ENCODE measurements around the gene CNNM3.
"Not testable (repeated sequence)": the region's sequence is repeated elsewhere in the genome, so short reads cannot be mapped to it uniquely, and the experiment has no call there.

CNNM3 gene

GRCh38 chr2:96861074-96861473, 45.0 kb downstream of the CNNM3 start:
- no peak overlapping the region for H3K4me3 ChIP-seq (ENCODE audit: insufficient read depth, low read length, poor library complexity, severe bottlenecking)
- no peaks in the 10 kb centered on the region for H3K27me3 ChIP-seq (ENCODE audit: low read length)
- no peaks in the 10 kb centered on the region for H3F3A ChIP-seq (ENCODE audit: insufficient read depth)
- H3K9me2 ChIP-seq (replicated peaks; ENCODE audit: insufficient read depth, low read length), result no peaks in the 10 kb centered on the region
- H3K36me3 ChIP-seq (ENCODE audit: low read length), result no peaks in the 10 kb centered on the region
- H3K9me3 ChIP-seq (ENCODE audit: insufficient read depth, low read length), result no peaks in the 10 kb centered on the region
- H4K20me1 ChIP-seq (ENCODE audit: low read depth, low read length), result no peaks in the 10 kb centered on the region
- H3K9ac ChIP-seq (ENCODE audit: low read length), result no peak overlapping the region
- H3K79me2 ChIP-seq (ENCODE audit: insufficient read depth, low read length), result peaks cover 6% of the 10 kb centered on the region; the same call in 1 of the 2 replicates
- H3K27ac ChIP-seq (ENCODE audit: low read depth, low read length), result no peak overlapping the region
- H3K4me2 ChIP-seq (ENCODE audit: low read depth, low read length, poor library complexity, severe bottlenecking), result no peak overlapping the region
- TF ChIP-seq CTCF (IDR thresholded peaks at IDR 0.05; ENCODE audit: insufficient read depth, low read length, poor library complexity, severe bottlenecking), result no peak
- no peak for TF ChIP-seq EZH2phosphoT487 (conservative IDR thresholded peaks at IDR 0.05; ENCODE audit: low read length)
- H2AFZ ChIP-seq (ENCODE audit: low read depth, low read length, severe bottlenecking), result no peak overlapping the region

GRCh38 chr2:96863056-96863455, 47.0 kb downstream of the CNNM3 start:
- H4K20me1 ChIP-seq (ENCODE audit: low read depth, low read length); H2AFZ ChIP-seq (ENCODE audit: low read depth, low read length, severe bottlenecking); H3K4me3 ChIP-seq (ENCODE audit: insufficient read depth, low read length, poor library complexity, severe bottlenecking); H3K9me3 ChIP-seq (ENCODE audit: insufficient read depth, low read length); H3K36me3 ChIP-seq (ENCODE audit: low read length); H3K4me2 ChIP-seq (ENCODE audit: low read depth, low read length, poor library complexity, severe bottlenecking); H3K9me2 ChIP-seq (replicated peaks; ENCODE audit: insufficient read depth, low read length); H3K27ac ChIP-seq (ENCODE audit: low read depth, low read length); H3F3A ChIP-seq (ENCODE audit: insufficient read depth); H3K9ac ChIP-seq (ENCODE audit: low read length); H3K27me3 ChIP-seq (ENCODE audit: low read length); H3K79me2 ChIP-seq (ENCODE audit: insufficient read depth, low read length): not testable (repeated sequence)

- no peak overlapping the region for H3K9ac ChIP-seq (ENCODE audit: low read length)
Observed at GRCh38 chr2:96863575-96864342, 47.7 kb downstream of the CNNM3 start.

More at GRCh38 chr2:96863575-96864342, 47.7 kb downstream of the CNNM3 start:
- Histone ChIP-seq H3K9me3 (ENCODE audit: insufficient read depth, low read length) (no peaks in the 10 kb centered on the region), H3K27ac (ENCODE audit: low read depth, low read length) (no peak overlapping the region), H3K4me2 (ENCODE audit: low read depth, low read length, poor library complexity, severe bottlenecking) (no peak overlapping the region), H3K4me3 (ENCODE audit: insufficient read depth, low read length, poor library complexity, severe bottlenecking) (no peak overlapping the region), H3K36me3 (ENCODE audit: low read length) (no peaks in the 10 kb centered on the region), H4K20me1 (ENCODE audit: low read depth, low read length) (no peaks in the 10 kb centered on the region), H2AFZ (ENCODE audit: low read depth, low read length, severe bottlenecking) (no peak overlapping the region), H3K79me2 (ENCODE audit: insufficient read depth, low read length) (no peaks in the 10 kb centered on the region), H3F3A (ENCODE audit: insufficient read depth) (no peaks in the 10 kb centered on the region), H3K9me2 (replicated peaks; ENCODE audit: insufficient read depth, low read length) (no peaks in the 10 kb centered on the region), H3K27me3 (ENCODE audit: low read length) (no peaks in the 10 kb centered on the region)
- no peak for TF ChIP-seq EZH2phosphoT487 (conservative IDR thresholded peaks at IDR 0.05; ENCODE audit: low read length)
- TF ChIP-seq CTCF (IDR thresholded peaks at IDR 0.05; ENCODE audit: insufficient read depth, low read length, poor library complexity, severe bottlenecking), result no peak
